Left ventricle myocardium superior (tissue), 1 donor: ENCODE results near the gene SH3PXD2A. TPM values are rescaled to one million over a fixed set of nuclear protein-coding genes. Genes with fewer than 3 reads are reported as not detected.
"Not testable (repeated sequence)": the region's sequence is repeated elsewhere in the genome, so short reads cannot be mapped to it uniquely, and the experiment has no call there.

Source experiments
- ATAC-seq: fragments of 200-7000 bp; cut with Tn5 transposase; one replicate; pipeline ENCODE4 v1.9.1; 2020; ENCODE audit warnings: mild to moderate bottlenecking, moderate library complexity
- DNase-seq: peaks from one replicate; pipeline ENCODE4 v3.0.0-alpha.2; 2020
- intact Hi-C: fragments of 100-400 bp; cut with micrococcal nuclease; formaldehyde crosslinking; loops from one replicate; pipeline ENCODE4 v1.11.0; 2022
- total RNA-seq: library from RNA; stranded (reverse); fragmentation: NEBNext Ultra II Directional; extraction: Animal tissue kit (Norgen Biotek cat#: 25700); gene quantifications from one replicate; pipeline ENCODE4 v1.2.1, GENCODE V29; 2021
- donor health status: DM: no; HTN: yes; CAD: no; lungs with severe emphysema.

The SH3PXD2A gene
- total RNA-seq, 1 donor from 2014 or later: 28.6 TPM

DNA sequence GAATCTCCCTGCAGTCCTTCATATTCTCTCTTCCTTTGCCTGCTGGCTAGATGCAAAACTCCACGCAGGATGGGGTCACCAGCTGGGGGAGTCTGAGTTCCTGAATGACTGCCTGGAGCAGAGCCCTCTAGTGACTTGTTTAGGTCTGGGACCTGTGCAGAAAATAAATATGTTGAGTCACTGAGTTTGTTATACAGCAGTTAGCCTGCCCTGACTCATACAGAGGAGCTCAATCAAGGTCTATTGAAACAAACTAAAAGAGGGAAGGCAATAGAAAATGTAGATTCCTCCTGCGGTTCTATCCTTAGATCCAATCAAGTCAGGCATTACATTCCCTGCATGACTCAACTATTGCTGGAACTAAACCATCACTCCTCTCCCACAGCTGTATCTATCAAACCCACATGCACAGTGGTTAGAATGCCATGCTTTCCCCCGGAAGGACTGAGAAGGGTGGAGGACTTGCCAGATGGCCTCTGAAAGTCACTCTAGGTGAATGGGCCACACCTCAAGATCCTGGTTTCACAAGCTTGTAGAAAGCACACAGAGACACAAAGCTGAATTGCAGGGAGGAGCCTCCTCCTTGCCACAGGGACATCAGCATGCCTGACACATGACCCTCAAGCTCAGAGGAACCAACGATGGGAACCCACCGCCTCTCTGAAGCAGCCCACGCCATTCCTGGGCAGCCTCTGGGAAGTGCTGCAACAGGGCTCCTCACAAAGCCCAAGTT is 73.9 kb downstream of the SH3PXD2A start:
- intact Hi-C loops: no loop called here
- ATAC-seq (no peak), DNase-seq (no peak)

DNA sequence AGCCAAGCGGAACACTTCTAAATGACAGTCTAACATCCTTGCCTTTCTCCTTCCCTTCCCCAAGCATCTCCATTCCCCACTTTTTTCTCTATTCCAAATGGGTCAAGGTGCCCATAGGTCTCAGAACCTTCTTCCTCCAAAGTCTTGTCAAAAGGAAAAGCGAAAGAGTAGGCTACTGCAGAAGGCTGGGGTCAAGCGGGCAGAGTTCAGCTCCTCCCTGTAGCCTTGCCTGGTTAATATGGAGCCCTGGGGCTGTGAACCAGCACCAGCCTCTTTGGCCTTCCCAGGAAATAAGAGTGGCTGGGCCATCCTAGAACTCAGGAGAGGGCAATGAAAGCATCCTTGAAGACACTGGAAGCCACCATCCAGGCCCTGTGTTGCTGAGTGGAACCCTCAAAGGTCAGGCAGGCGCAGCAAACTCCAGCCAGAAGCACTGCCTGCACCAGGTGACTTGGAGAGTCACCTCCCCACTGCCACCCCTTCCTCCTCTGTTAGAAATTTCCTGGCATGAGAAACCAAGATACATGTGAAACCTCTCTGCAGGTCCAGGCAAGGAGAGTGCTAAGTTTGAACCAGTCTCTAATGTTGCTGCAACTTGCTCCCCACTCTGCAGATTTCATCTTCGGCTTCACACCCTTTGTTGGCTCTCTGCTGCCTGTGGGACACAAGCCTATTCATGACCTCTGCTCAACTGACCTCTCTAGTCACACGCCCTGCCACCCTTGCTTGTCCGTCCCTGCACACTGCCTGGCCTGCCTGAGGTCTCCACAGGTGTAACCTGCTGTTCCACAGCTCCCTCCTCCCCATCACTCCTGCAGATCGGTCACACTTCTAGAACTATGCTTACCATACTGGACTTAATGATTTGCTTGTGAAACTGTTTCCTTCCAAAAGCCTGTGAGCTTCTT is 74.9 kb downstream of the SH3PXD2A start:
- ATAC-seq (peak; percentile 45), DNase-seq (peak; percentile 22)
- intact Hi-C loops: no loop called here

DNA sequence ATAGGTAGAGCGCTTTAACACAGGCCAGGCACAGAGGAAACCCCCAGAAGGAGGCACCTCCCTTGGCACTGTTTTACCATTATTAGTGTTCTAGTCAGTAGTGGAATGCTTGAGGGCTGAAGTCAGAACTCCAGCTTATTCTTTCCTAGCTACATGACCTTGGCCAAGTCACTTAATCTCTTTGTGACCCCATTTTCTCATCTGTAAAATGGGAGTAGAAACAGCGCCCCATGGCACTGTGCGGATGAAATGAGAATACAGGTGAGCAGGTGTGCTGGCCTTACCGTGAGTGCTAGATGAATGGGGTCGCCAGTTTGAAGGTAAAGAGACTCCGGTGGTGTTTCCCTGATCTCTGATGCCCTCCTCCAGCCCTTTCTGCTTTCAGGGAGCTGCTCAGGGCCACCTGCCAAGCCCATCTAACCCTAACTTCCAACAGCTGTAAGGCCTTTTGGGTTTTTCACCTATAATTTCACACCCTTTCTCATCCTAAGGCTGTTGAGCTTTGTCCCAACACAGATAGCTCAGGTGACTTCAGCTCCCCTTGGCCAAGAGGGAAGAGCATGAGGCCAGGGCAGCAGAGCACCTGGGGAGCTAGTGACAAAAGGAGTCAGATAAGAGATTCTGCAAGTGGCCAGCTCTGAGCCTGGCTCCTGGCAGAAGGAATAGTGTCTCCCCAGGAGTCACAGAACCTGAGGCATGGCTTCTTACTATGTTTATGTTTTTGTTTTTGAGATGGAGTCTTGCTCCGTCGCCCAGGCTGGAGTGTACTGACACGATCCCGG is 76.8 kb downstream of the SH3PXD2A start:
- DNase-seq: peak; percentile 15
- intact Hi-C loops: no loop called here
- ATAC-seq: no peak

DNA sequence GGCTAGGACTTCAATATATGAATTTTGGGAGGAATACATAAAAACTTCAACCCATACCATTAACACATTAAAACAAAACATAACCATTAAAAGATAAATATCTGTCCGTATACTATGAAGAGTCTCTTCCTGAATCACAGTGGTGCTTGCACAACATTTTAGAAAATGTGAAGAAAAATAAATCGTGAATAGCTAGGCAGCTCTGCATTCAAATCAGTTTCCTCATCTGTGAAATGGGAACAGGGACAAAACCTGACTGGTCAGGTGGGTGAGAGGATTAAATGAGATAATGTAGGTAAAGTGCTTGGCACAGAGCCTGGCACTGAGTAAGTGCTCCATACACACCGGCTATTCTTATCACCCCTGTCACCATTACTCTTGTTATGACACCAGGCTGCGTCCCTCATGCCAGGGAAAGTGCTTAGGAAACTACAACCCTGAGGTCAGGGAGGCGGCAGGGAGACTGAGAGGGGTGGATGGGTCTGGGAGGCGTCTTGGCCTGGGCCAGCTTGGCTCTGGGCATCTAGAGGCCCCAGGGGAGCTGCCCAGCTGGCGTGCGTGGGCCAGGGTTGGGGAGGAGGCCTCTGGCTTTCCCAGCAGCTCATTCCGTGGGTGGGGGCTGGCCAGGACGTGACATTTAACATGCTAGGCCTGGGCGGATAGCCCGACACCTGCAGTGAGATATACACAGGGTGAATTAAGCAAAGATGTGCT is 78.3 kb downstream of the SH3PXD2A start:
- ATAC-seq: peak; percentile 45
- intact Hi-C loops: no loop called here

DNA sequence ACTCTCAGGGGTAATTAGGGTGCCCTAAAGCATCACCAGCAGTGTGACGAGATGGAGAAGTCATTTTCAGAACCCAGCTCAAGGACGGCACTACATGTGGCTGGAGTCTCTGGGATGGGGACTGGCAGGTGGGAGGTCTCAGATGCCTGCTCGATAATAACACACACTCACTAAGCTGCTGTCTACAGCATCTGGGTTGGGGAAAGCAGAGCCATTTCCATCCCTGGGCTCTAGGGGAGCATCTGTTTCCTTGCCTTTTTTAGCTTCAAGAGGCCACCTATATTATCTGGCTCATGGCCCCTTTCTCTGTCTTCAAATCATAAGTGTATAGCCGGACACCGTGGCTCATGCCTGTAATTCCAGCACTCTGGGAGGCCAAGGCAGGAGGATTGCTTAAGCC is 79.6 kb downstream of the SH3PXD2A start:
- intact Hi-C loops: no loop called here
- DNase-seq (peak; percentile 4), ATAC-seq (no peak)

More for the DNA sequence above, 78.3 kb downstream of the SH3PXD2A start:
- DNase-seq: peak; percentile 82

DNA sequence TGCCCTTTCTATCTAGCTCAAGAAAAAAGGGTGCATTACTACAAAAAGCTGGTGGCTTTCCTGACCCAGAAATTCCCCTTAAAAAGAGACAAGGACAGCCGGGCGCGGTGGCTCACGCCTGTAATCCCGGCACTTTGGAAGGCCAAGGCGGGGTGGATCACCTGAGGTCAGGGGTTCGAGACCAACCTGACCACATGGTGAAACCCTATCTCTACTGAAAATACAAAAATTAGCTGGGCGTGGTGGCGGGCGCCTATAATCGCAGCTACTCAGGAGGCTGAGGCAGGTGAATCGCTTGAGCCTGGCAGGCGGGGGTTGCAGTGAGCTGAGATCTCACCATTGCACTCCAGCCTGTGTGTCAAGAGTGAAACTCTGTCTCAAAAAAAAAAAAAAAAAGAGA is 82.5 kb downstream of the SH3PXD2A start:
- peak; percentile 33 for DNase-seq
- ATAC-seq, intact Hi-C loops: not testable (repeated sequence)

DNA sequence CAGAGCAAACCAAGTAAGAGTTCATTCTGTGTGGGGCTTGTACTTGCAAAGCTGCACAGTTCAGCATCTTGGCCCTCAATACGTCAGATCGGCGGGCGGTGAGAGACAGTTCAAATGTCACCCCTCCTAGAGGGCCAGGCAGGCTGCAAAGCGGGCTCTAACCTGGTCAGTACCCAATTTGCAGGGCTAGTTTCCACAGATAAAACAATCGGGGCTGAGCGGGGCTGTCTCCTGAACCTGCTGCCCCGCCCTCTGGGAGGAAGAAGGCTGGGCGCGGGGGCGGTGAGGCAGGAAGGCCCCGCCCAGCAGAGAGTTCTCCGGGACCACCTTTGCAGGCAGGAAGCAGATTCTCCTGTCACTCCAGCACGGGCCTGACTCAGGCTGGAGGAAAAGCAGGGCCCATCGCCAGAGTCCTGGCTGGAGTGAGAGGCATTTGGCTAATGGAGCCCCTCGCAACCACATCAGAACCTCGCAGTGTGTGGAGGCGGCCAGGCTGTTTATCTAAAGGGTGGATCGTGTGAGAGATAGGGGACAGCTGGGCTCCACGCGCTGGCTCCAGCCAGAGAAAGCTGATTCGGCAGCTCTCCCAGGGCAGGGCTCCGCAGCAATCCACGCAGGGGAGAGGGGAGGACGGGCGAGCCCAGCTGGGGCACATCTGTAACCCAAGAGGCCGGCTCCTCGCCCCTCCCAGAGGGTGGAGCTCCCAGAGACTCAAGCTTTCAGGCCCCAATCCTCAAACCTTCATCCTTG is 83.1 kb downstream of the SH3PXD2A start:
- ATAC-seq (peak; percentile 93), DNase-seq (peak; percentile 92)
- intact Hi-C loops: no loop called here

DNA sequence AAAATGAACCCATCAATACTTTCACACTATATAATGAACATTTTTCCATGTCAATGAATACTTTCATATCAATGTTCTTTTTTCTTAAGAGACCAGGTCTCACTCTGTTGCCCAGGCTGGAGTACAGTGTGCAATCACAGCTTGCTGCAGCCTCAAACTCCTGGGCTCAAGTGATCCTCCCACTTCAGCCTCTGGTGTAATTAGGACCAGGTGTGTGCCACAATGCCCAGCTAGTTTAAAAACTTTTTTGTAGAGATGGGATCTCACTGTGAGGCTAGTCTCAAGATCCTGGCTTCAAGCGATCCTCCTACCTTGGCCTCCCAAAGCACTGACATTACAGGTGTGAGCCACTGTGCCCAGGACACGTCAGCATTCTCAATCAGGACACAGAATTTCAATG is 85.2 kb downstream of the SH3PXD2A start:
- intact Hi-C loops: no loop called here
- no peak for DNase-seq

DNA sequence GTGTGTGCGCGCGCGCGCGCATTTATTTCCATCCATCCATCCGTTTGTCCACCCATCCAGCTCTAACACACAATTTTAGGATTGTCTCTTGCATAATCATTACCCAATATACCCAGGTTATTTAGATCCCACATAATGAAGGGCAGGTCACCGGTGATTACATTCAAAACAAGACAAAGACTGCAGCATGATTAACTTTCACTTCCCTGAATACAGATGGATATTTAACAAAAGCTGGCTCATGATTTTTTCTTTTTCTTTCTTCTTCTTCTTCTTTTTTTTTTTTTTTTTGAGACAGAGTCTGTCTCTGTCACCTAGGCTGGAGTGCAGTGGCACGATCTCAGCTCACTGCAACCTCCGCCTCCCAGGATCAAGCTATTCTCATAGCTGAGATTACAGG is 86.2 kb downstream of the SH3PXD2A start:
- DNase-seq (no peak), ATAC-seq (no peak)
- intact Hi-C loops: no loop called here

More for the DNA sequence above, 85.2 kb downstream of the SH3PXD2A start:
- ATAC-seq: no peak

DNA sequence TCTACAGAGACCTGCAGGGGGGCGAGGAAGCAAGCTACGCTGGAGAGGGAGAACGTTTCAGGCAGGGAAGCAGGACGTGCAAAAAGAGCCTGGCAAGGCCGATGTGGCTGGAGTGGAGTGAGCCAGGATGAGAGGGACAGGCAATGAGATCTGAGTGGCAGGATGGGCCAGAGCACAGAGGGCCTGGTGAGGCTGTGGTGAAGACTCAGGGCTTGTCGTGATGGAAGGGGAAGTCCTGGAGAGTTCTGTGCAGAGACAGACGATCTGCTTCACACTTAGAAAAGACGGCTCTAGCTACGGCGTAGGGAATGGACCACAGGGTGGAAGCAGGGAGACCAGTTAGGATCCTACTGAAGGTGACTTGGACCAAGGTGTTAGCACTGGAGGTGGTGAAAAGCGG is 87.0 kb downstream of the SH3PXD2A start:
- intact Hi-C loops: no loop called here
- ATAC-seq (no peak), DNase-seq (no peak)

DNA sequence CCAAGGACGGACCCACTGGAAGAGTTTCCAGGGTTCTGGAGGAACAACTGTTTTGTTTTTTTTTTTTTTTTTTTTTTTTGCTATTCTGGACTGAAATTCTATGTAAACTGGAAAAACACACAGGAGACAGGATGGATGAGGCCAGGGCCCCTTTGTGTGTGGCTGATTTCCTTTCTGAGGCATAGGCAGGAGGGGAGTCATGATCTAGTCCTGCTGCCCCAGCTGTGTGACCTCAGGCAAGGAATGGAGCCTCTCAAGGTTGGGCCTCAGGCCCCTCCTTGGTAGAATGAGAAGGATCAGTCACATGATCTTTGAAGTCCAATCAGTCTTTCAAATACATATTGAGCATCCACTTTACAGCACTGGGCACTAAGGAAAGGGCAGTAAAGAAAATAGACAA is 87.6 kb downstream of the SH3PXD2A start:
- ATAC-seq: no peak
- intact Hi-C loops: no loop called here
- no peak for DNase-seq

DNA sequence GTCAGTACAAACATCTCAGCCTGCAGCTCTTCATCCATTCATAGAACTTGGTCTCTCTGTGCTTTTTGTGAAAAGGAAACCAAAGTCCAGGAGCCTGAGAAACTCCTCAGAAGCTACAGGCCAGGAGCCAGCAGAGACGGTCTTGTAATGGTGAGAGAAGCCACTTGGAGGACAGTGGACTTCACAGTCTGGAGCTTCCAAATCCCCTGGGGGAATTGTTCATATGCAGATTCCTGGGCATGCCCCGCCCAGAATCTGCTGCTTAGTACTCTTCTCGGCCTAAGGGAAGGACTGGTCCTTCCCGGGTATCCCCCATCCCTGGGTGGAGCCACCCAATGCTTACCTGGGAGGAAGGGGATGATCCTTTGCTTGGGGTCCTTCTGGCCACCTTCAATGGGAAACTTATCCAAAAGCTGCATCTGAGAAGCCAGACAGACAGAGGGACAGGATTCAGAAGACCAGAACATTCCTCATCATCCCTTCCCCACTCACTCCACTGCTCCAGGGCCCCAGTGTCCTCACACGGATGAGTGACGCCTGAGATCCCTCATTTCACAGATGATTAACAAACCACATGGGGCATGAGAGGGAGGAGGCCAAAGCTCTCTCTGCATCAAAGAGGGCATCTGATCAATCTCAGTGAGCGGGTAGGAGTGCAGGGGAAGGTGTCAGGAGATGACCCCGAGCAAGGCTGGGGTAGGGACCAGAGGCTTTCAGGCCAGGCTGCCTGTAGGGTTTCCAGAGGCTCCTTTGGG is 88.4 kb downstream of the SH3PXD2A start:
- no peak for ATAC-seq
- DNase-seq: no peak
- intact Hi-C loops: no loop called here

DNA sequence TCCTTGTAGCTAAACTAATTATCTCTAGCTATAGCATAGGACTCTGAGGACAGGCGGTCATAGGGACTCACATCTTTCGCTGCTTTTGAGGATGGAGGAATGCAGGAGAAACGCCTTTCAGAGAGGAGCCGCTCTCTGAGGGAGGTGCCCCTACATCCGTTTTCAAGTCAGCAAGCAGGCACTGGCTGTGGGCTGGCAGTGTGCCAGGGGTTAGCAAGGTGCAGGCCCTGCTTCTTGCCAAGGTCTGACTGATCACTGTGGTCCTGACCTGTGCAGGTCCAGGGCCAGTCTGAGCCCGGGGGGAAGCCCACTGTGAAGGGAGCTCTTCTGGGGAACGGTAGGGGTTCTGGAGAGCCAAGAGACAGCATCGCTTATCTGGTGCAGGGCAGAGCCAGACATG is 89.4 kb downstream of the SH3PXD2A start:
- intact Hi-C loops: no loop called here
- DNase-seq (peak; percentile 72), ATAC-seq (peak; percentile 33)

DNA sequence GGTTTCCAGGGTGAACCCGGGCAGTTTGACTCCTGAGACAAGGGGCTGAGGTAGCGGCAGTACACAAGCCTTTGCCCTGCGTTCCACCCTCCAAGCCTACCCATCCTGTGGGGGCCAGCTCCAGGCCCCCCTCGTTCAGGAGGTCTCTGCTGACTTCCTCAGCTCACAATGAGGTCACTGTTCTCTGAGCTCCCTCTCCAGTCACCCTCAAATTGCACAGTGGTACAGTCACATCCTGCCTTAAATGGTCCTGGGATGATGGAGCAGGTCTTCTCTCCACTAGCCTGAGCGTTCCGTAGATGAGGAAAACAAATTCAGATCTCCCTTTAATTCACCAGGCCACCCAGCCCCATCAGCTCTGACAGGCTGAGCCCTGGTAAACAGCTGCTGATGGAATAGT is 90.2 kb downstream of the SH3PXD2A start:
- no peak for ATAC-seq
- no peak for DNase-seq
- intact Hi-C loops: no loop called here

DNA sequence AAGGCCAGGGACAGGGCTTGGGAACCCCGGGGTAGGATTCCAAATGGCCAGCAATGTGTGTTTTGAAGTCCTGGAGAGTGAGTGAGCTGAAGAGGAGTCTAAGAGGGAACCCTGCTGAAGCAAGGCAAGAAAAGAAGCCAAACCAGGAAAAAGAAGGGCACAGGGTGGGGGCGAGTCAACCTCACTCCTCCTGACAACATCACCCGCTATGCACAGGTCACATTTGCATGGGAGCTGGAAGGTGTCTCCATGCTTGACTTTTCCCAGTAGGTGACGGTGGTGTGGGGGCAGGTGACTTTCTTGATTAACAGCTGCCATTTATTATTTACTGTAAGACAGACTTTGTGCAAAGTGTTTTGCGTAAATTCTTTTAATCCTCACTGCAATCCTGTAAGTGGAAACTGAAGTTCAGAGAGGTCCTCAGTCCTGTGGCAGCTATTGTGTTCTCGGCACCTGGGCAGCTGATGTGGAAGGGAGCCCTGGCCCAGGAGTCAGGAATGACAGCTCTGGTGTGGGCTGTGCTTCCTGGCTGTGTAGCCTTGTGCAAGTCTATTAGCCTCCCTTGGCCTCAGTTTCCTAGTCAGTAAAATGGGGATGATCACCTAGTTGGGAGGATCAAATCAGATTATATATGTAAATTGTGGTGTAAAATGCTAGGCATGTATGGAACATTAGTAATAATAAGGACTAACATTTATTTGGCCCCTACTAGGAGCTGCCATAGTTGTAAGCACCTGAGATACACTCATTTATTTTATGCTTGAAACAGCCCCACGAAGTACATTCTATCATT is 90.9 kb downstream of the SH3PXD2A start:
- intact Hi-C loops: no loop called here
- DNase-seq (no peak), ATAC-seq (no peak)

DNA sequence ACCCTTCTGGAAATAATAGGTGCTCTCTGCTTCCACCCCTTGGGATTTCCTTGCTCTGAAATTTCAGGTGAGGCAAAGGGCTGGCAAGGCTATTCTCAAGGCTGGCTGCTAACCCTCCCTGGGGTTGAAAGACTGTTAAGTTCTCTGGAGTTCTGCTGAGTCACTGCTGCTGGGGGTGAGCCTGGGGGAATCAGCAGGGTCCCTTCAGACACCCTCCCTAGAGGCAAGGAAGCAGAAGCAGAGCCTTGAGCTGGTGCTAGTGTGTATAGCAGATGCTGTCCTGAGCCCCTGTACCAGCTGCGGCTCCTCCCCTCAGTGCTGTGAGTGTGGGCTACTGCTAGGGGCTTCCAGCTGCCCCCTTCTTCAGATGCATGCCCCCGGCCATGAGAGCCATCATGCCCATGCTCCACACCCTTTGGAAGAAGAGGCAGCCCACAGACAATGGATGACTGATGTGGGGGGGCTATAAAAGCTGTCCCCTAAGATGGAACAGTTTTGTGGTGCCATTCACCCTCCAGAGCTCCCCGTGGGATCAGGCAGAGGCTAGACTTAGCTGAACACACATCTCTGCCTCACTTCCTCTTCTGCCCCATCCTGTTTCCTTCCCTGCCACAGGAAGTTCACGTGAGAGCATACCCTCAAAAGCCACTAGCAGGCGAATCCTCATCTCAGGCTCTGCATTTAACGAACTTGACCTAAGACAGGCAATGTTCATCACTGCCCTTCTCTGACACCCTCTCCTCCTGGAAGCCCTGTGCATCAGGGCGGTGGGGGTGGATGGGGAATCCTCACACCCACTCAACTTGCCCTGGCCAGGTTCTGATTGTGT is 91.8 kb downstream of the SH3PXD2A start:
- intact Hi-C loops: no loop called here
- no peak for DNase-seq
- no peak for ATAC-seq
